Measurements from ENCODE around the gene ACTL7A. TPM values are rescaled to one million over a fixed set of nuclear protein-coding genes. Genes with fewer than 3 reads are reported as not detected.

ACTL7A gene
- total RNA-seq, 2 experiments from 2014 or later = not detected

GRCh38 chr9:108854641-108855528, 7.2 kb upstream of the ACTL7A start:
- CTCF ChIA-PET = no interaction called here
- Mint-ChIP-seq H3K9me3 (no peaks in the 10 kb centered on the region), H3K4me3 (no peak overlapping the region), H3K4me1 (ENCODE audit: low read depth) (no peaks in the 10 kb centered on the region), H3K27me3 (peaks cover 8% of the 10 kb centered on the region), H3K27ac (no peak overlapping the region), H3K36me3 (ENCODE audit: low read depth) (no peaks in the 10 kb centered on the region)
- Histone ChIP-seq H3K9me3 (ENCODE audit: control insufficient read depth in 1 of 2, insufficient read depth in 1 of 2, low read length in 2 of 2) (peaks cover 0 to 13% of the 10 kb centered on the region in 2 experiments), H3K36me3 (ENCODE audit: insufficient read depth, low read length) (no peaks in the 10 kb centered on the region), H3K27ac (ENCODE audit: low read depth in 1 of 2, low read length in 2 of 2) (no peak overlapping the region), H3K4me3 (ENCODE audit: low read length) (no peak overlapping the region), H3K27me3 (ENCODE audit: control insufficient read depth in 1 of 2, insufficient read depth in 2 of 2, low read length in 2 of 2) (no peaks in the 10 kb centered on the region), H3K4me1 (ENCODE audit: insufficient read depth, low read length) (no peaks in the 10 kb centered on the region)
- intact Hi-C loops (cut with DNase I, micrococcal nuclease) = no loop called here
- no peak for ATAC-seq (ENCODE audit: poor library complexity)
- POLR2A ChIA-PET = no interaction called here
- DNase-seq = no peak
- no peak for TF ChIP-seq CTCF (IDR thresholded peaks at IDR 0.05)

- H3K27me3 ChIP-seq (ENCODE audit: control insufficient read depth in 1 of 2, insufficient read depth in 2 of 2, low read length in 2 of 2) = no peaks in the 10 kb centered on the region
- TF ChIP-seq CTCF (IDR thresholded peaks at IDR 0.05) = no peak
- no peak overlapping the region for H3K27ac Mint-ChIP-seq
- H3K36me3 ChIP-seq (ENCODE audit: insufficient read depth, low read length) = no peaks in the 10 kb centered on the region
- H3K9me3 ChIP-seq (ENCODE audit: control insufficient read depth in 1 of 2, insufficient read depth in 1 of 2, low read length in 2 of 2) = peaks cover 0 to 13% of the 10 kb centered on the region in 2 experiments
- H3K4me3 Mint-ChIP-seq = no peak overlapping the region
- ATAC-seq (ENCODE audit: poor library complexity) (no peak), DNase-seq (no peak)
- intact Hi-C loops (cut with DNase I, micrococcal nuclease) = no loop called here
- peaks cover 8% of the 10 kb centered on the region for H3K27me3 Mint-ChIP-seq
- no peaks in the 10 kb centered on the region for H3K4me1 ChIP-seq (ENCODE audit: insufficient read depth, low read length)
- no peak overlapping the region for H3K4me3 ChIP-seq (ENCODE audit: low read length)
- no peak overlapping the region for H3K27ac ChIP-seq (ENCODE audit: low read depth in 1 of 2, low read length in 2 of 2)
- H3K36me3 Mint-ChIP-seq (ENCODE audit: low read depth) = no peaks in the 10 kb centered on the region
- CTCF ChIA-PET = no interaction called here
- H3K4me1 Mint-ChIP-seq (ENCODE audit: low read depth) = no peaks in the 10 kb centered on the region
- POLR2A ChIA-PET = no interaction called here
- no peaks in the 10 kb centered on the region for H3K9me3 Mint-ChIP-seq
Observed at GRCh38 chr9:108855529-108855886, 6.6 kb upstream of the ACTL7A start.

- Histone ChIP-seq H3K4me3 (ENCODE audit: low read length) (no peak within 1 kb of the TSS), H3K4me1 (ENCODE audit: insufficient read depth, low read length) (no peaks in the 10 kb centered on the region), H3K27me3 (ENCODE audit: control insufficient read depth in 1 of 2, insufficient read depth in 2 of 2, low read length in 2 of 2) (no peaks in the 10 kb centered on the region), H3K27ac (ENCODE audit: low read depth in 1 of 2, low read length in 2 of 2) (no peak within 1 kb of the TSS), H3K9me3 (ENCODE audit: control insufficient read depth in 1 of 2, insufficient read depth in 1 of 2, low read length in 2 of 2) (peaks cover 0 to 13% of the 10 kb centered on the region in 2 experiments), H3K36me3 (ENCODE audit: insufficient read depth, low read length) (no peaks in the 10 kb centered on the region)
- ChIA-PET POLR2A (no interaction called here), CTCF (no interaction called here)
- Mint-ChIP-seq H3K27me3 (peaks cover 8% of the 10 kb centered on the region), H3K9me3 (no peaks in the 10 kb centered on the region), H3K36me3 (ENCODE audit: low read depth) (no peaks in the 10 kb centered on the region), H3K4me3 (no peak within 1 kb of the TSS), H3K4me1 (ENCODE audit: low read depth) (no peaks in the 10 kb centered on the region), H3K27ac (no peak within 1 kb of the TSS)
- DNase-seq (no peak), ATAC-seq (ENCODE audit: poor library complexity) (no peak)
- intact Hi-C loops (cut with DNase I, micrococcal nuclease) = no loop called here
- no peak for TF ChIP-seq CTCF (IDR thresholded peaks at IDR 0.05)
Observed at GRCh38 chr9:108855888-108856287, 6.2 kb upstream of the ACTL7A start, which contains the start of gene ACTL7B. TSS of gene ACTL7B (minus strand) at chr9:108855986. CDS start at chr9:108855930, 56 bp downstream.

All from CD4-positive, alpha-beta T cell (primary cell).